Stimulated activated CD4-positive, alpha-beta T cell treated with anti-CD3 and anti-CD28 coated beads, Interleukin-1b, Interleukin-23, amount 100 ng/mL, for 4 hours (primary cell): ENCODE data around the gene SIRT6.
"Not testable (repeated sequence)": the region's sequence is repeated elsewhere in the genome, so short reads cannot be mapped to it uniquely, and the experiment has no call there.

Experiments used
- DNase-seq, 2 donors: peaks; one replicate each; pipeline ENCODE4 v3.0.0-alpha.2; 2020; ENCODE audit warnings: low read depth in 2 of 2

Gene SIRT6

GRCh38 chr19:4182084-4182810 is at the start of gene SIRT6, which contains the start of gene ANKRD24:
Gene SIRT6 (minus strand): TSS chr19:4182563. CDS start chr19:4182539, 24 bp downstream.
Gene ANKRD24 (plus strand): TSS chr19:4182689. CDS start chr19:4186426, 3,737 bp downstream.
- peak; percentile 94 to 95 for DNase-seq

GRCh38 chr19:4232139-4232538 is 49.8 kb upstream of the SIRT6 start:
- DNase-seq: not testable (repeated sequence)

GRCh38 chr19:4231521-4231920 is 49.2 kb upstream of the SIRT6 start:
- DNase-seq: not testable (repeated sequence)

GRCh38 chr19:4230237-4230636 is 47.9 kb upstream of the SIRT6 start:
- not testable (repeated sequence) for DNase-seq

- peak in 1 of 2 donors; percentile 60 for DNase-seq
These were observed 47.0 kb upstream of the SIRT6 start, which contains the start of gene EBI3 for GRCh38 chr19:4229179-4229931. Gene EBI3 (plus strand): TSS chr19:4229523. CDS start chr19:4229551, 28 bp downstream.

GRCh38 chr19:4228765-4229178 is 46.4 kb upstream of the SIRT6 start:
- no peak for DNase-seq

- DNase-seq: no peak
These were observed 45.4 kb upstream of the SIRT6 start for GRCh38 chr19:4227771-4228170.

- no peak for DNase-seq
These were observed 43.5 kb upstream of the SIRT6 start for GRCh38 chr19:4225885-4226284.

GRCh38 chr19:4224470-4224869 is 42.1 kb upstream of the SIRT6 start:
- no peak for DNase-seq

- DNase-seq: no peak
These were observed 37.8 kb upstream of the SIRT6 start for GRCh38 chr19:4220188-4220587.

GRCh38 chr19:4218523-4218922 is 36.2 kb upstream of the SIRT6 start:
- DNase-seq: not testable (repeated sequence)

GRCh38 chr19:4217429-4218264 is 35.3 kb upstream of the SIRT6 start:
- DNase-seq: no peak

GRCh38 chr19:4216846-4217245 is 34.5 kb upstream of the SIRT6 start:
- DNase-seq: no peak

- DNase-seq: no peak
These were observed 33.4 kb upstream of the SIRT6 start for GRCh38 chr19:4215807-4216206.

GRCh38 chr19:4213116-4213515 is 30.8 kb upstream of the SIRT6 start:
- DNase-seq: no peak

GRCh38 chr19:4210166-4210731 is 27.9 kb upstream of the SIRT6 start:
- DNase-seq: no peak

- DNase-seq: no peak
These were observed 26.2 kb upstream of the SIRT6 start for GRCh38 chr19:4208385-4209094.

- DNase-seq: no peak
These were observed 24.6 kb upstream of the SIRT6 start for GRCh38 chr19:4206818-4207484.

- DNase-seq: no peak
These were observed 19.4 kb upstream of the SIRT6 start for GRCh38 chr19:4201798-4202197.

- no peak for DNase-seq
These were observed 18.7 kb upstream of the SIRT6 start for GRCh38 chr19:4200940-4201542.
